NCI-H1417 (cell line): ENCODE results near the gene YIF1B.
A peak's percentile ranks its signal among the peaks of the same experiment; 100 is the strongest.
"Not testable (repeated sequence)": the region's sequence is repeated elsewhere in the genome, so short reads cannot be mapped to it uniquely, and the experiment has no call there.

Experiments
- DNase-seq, 3 experiments: peaks; one replicate each; lab custom pipeline; 2025; lab: John Stamatoyannopoulos, UW

Gene YIF1B

GRCh38 chr19:38315657-38316476 is at the start of gene YIF1B:
Gene YIF1B (minus strand): TSS chr19:38315947. CDS start chr19:38315917, 30 bp downstream.
- DNase-seq, result peak; percentile 93 to 98 (median 97)

- not testable (repeated sequence) for DNase-seq
Observed at GRCh38 chr19:38362946-38363688, 47.4 kb upstream of the YIF1B start.

GRCh38 chr19:38362076-38362945 is 46.6 kb upstream of the YIF1B start:
- peak; percentile 76 to 80 (median 77) for DNase-seq

- peak; percentile 73 to 78 (median 75) for DNase-seq
Observed at GRCh38 chr19:38361633-38362075, 45.9 kb upstream of the YIF1B start.

- DNase-seq, result no peak
Observed at GRCh38 chr19:38360839-38361631, 45.3 kb upstream of the YIF1B start.

GRCh38 chr19:38360351-38360750 is 44.6 kb upstream of the YIF1B start:
- DNase-seq, result peak in 1 of 3 experiments; percentile 12

- no peak for DNase-seq
Observed at GRCh38 chr19:38359242-38360021, 43.7 kb upstream of the YIF1B start.

GRCh38 chr19:38358071-38358470 is 42.3 kb upstream of the YIF1B start:
- DNase-seq, result no peak

GRCh38 chr19:38355728-38356725 is 40.3 kb upstream of the YIF1B start:
- DNase-seq, result no peak

GRCh38 chr19:38352611-38353010 is 36.9 kb upstream of the YIF1B start:
- no peak for DNase-seq

- DNase-seq, result no peak
Observed at GRCh38 chr19:38351865-38352395, 36.2 kb upstream of the YIF1B start.

GRCh38 chr19:38350883-38351282 is 35.1 kb upstream of the YIF1B start:
- DNase-seq, result no peak

- DNase-seq, result no peak
Observed at GRCh38 chr19:38346837-38347236, 31.1 kb upstream of the YIF1B start.

- DNase-seq, result no peak
Observed at GRCh38 chr19:38340927-38341326, 25.2 kb upstream of the YIF1B start.

- peak in 1 of 3 experiments; percentile 2 for DNase-seq
Observed at GRCh38 chr19:38339011-38339410, 23.3 kb upstream of the YIF1B start.

GRCh38 chr19:38337360-38337653 is 21.6 kb upstream of the YIF1B start:
- DNase-seq, result no peak

- peak; percentile 85 to 98 (median 93) for DNase-seq
Observed at GRCh38 chr19:38336638-38337359, 21.1 kb upstream of the YIF1B start.

- DNase-seq, result peak; percentile 90 to 96 (median 95)
Observed at GRCh38 chr19:38335949-38336637, 20.3 kb upstream of the YIF1B start.
